H1 (cell line): ENCODE results near the gene NKAIN2. TPM values are rescaled to one million over a fixed set of nuclear protein-coding genes. Genes with fewer than 3 reads are reported as not detected.

Experiments used
- CTCF ChIA-PET: fragments of 300-600 bp; sonication (Branson Sonifier 250); formaldehyde crosslinking; loops from one replicate; lab custom pipeline; 2021; ENCODE audit not compliant: partially characterized antibody; lab: Charles Lee
- POLR2A ChIA-PET: fragments of 300-600 bp; sonication (Branson Sonifier 250); formaldehyde crosslinking; loops from one replicate; lab custom pipeline; 2021; ENCODE audit warnings: inconsistent platforms; ENCODE audit not compliant: partially characterized antibody; lab: Charles Lee
- DNase-seq, 2 experiments: peaks; one replicate each; pipeline versions ENCODE4 v3.0.0 to v3.0.0-alpha.2; 2010 to 2022; ENCODE audit warnings: low spot score in 2 of 2, low read depth in 1 of 2, mixed read lengths in 1 of 2
- FAIRE-seq: peaks from 2 replicates; lab custom pipeline; 2011; peaks lifted over from hg19 to GRCh38; lab: Jason Lieb, UNC
- H2AFZ ChIP-seq: 2 replicates; pipeline ENCODE4 v1.8.1; 2012; ENCODE audit warnings: low read length, inconsistent platforms
- H2AK5ac ChIP-seq: 2 replicates; pipeline ENCODE4 v1.6.1; 2013; ENCODE audit warnings: low read depth, low read length
- H2BK120ac ChIP-seq: replicated peaks from 2 replicates; pipeline ENCODE3; 2013; ENCODE audit warnings: low read depth, low read length, inconsistent platforms
- H2BK12ac ChIP-seq: 2 replicates; pipeline ENCODE4 v1.6.1; 2013; ENCODE audit warnings: low read depth, low read length
- H2BK15ac ChIP-seq: 2 replicates; pipeline ENCODE4 v1.6.1; 2013; ENCODE audit warnings: low read length
- H2BK20ac ChIP-seq: 2 replicates; pipeline ENCODE4 v1.6.1; 2013; ENCODE audit warnings: low read length
- H2BK5ac ChIP-seq: 2 replicates; pipeline ENCODE4 v1.6.1; 2013; ENCODE audit warnings: low read depth, low read length
- H3K14ac ChIP-seq: 2 replicates; pipeline ENCODE4 v1.6.1; 2013; ENCODE audit warnings: inconsistent platforms; ENCODE audit not compliant: insufficient read length
- H3K18ac ChIP-seq: 2 replicates; pipeline ENCODE4 v1.6.1; 2013; ENCODE audit warnings: low read length; ENCODE audit errors: extremely low read depth
- H3K23ac ChIP-seq: 2 replicates; pipeline ENCODE4 v1.6.1; 2013; ENCODE audit warnings: inconsistent platforms; ENCODE audit not compliant: insufficient read length
- H3K23me2 ChIP-seq: 2 replicates; pipeline ENCODE4 v1.6.1; 2013; ENCODE audit warnings: low read depth, low read length
- H3K27ac ChIP-seq: 2 replicates; pipeline ENCODE4 v1.6.1; 2011; ENCODE audit warnings: low read depth, low read length, inconsistent platforms
- H3K27me3 ChIP-seq, 4 experiments: replicated peaks in 1 of 4; 1 replicate in 1 of 4; 2 replicates in 3 of 4; pipeline versions ENCODE4 v1.6.1 to v1.8.1; 2011 to 2013; ENCODE audit warnings: low read length in 3 of 4, mild to moderate bottlenecking in 3 of 4, inconsistent platforms in 2 of 4, mixed read lengths in 2 of 4, moderate library complexity in 1 of 4; ENCODE audit not compliant: control insufficient read depth in 3 of 4, insufficient read depth in 3 of 4; ENCODE audit errors: extremely low read depth in 1 of 4
- H3K36me3 ChIP-seq, 4 experiments: 2 replicates each; pipeline versions ENCODE4 v1.6.1 to v1.8.1; 2011 to 2013; ENCODE audit warnings: mild to moderate bottlenecking in 4 of 4, low read length in 3 of 4, moderate library complexity in 2 of 4, control low read depth in 1 of 4, inconsistent platforms in 1 of 4; ENCODE audit not compliant: insufficient read depth in 4 of 4, control insufficient read depth in 2 of 4
- H3K4ac ChIP-seq: replicated peaks from 2 replicates; pipeline ENCODE3; 2013; ENCODE audit warnings: low read length, low read depth, mixed read lengths, inconsistent platforms; ENCODE audit not compliant: insufficient read length
- H3K4me1 ChIP-seq, 4 experiments: replicated peaks in 1 of 4; 1 replicate in 1 of 4; 2 replicates in 3 of 4; pipeline versions ENCODE4 v1.6.1 to v1.8.1; 2011 to 2013; ENCODE audit warnings: low read length in 3 of 4, inconsistent platforms in 2 of 4, mixed read lengths in 1 of 4; ENCODE audit not compliant: insufficient read depth in 4 of 4, control insufficient read depth in 3 of 4
- H3K4me2 ChIP-seq, 2 experiments: 2 replicates each; pipeline versions ENCODE4 v1.6.1 to v1.8.1; 2011 to 2013; ENCODE audit warnings: low read depth in 2 of 2, low read length in 2 of 2, control low read depth in 1 of 2, inconsistent platforms in 1 of 2, mild to moderate bottlenecking in 1 of 2; ENCODE audit not compliant: insufficient read depth in 1 of 2
- H3K4me3 ChIP-seq, 4 experiments: fragments of 200-600, 300-600 bp in 1 of 4; sonication (generic), shearing (Covaris generic), sonication (Bioruptor Twin) in 1 of 4; 2 replicates each; pipeline versions ENCODE4 v1.5.1 to v1.8.1; 2011 to 2016; ENCODE audit warnings: low read length in 4 of 4, low read depth in 3 of 4, control low read depth in 2 of 4, inconsistent platforms in 2 of 4, mild to moderate bottlenecking in 2 of 4, mixed read lengths in 1 of 4, moderate library complexity in 1 of 4; ENCODE audit not compliant: insufficient read depth in 2 of 4; ENCODE audit errors: extremely low read depth in 1 of 4
- H3K56ac ChIP-seq: replicated peaks from 2 replicates; pipeline ENCODE3; 2013; ENCODE audit warnings: low read depth, mild to moderate bottlenecking, mixed read lengths, low read length, inconsistent platforms; ENCODE audit not compliant: insufficient read length
- H3K79me1 ChIP-seq: 2 replicates; pipeline ENCODE4 v1.6.1; 2013; ENCODE audit warnings: low read depth, low read length, control low read depth
- H3K79me2 ChIP-seq, 2 experiments: 2 replicates each; pipeline versions ENCODE4 v1.6.1 to v1.8.1; 2012 to 2013; ENCODE audit warnings: low read length in 2 of 2, mild to moderate bottlenecking in 2 of 2, inconsistent platforms in 1 of 2; ENCODE audit not compliant: insufficient read depth in 2 of 2, control insufficient read depth in 1 of 2
- H3K9ac ChIP-seq, 4 experiments: replicated peaks in 1 of 4; 1 replicate in 1 of 4; 2 replicates in 3 of 4; pipeline versions ENCODE4 v1.6.1 to v1.8.1; 2011 to 2013; ENCODE audit warnings: low read depth in 3 of 4, low read length in 3 of 4, control low read depth in 2 of 4, mild to moderate bottlenecking in 2 of 4, moderate library complexity in 2 of 4, inconsistent platforms in 1 of 4; ENCODE audit errors: extremely low read depth in 1 of 4
- H3K9me3 ChIP-seq, 2 experiments: 2 replicates each; pipeline versions ENCODE4 v1.6.1 to v1.8.1; 2012 to 2013; ENCODE audit warnings: mild to moderate bottlenecking in 2 of 2, moderate library complexity in 2 of 2, control low read depth in 1 of 2, inconsistent platforms in 1 of 2, low read depth in 1 of 2, low read length in 1 of 2, mixed read lengths in 1 of 2; ENCODE audit not compliant: insufficient read depth in 2 of 2
- H4K20me1 ChIP-seq, 2 experiments: replicated peaks in 1 of 2; 2 replicates each; pipeline versions ENCODE3 to v1.8.1; 2011 to 2013; ENCODE audit warnings: inconsistent platforms in 2 of 2, low read length in 2 of 2, mild to moderate bottlenecking in 1 of 2; ENCODE audit not compliant: insufficient read depth in 2 of 2, control insufficient read depth in 1 of 2
- H4K5ac ChIP-seq: 2 replicates; pipeline ENCODE4 v1.6.1; 2013; ENCODE audit warnings: low read length, low read depth, mixed read lengths, inconsistent platforms; ENCODE audit not compliant: insufficient read length
- H4K8ac ChIP-seq: 2 replicates; pipeline ENCODE4 v1.8.0; 2013; ENCODE audit warnings: mild to moderate bottlenecking, moderate library complexity, low read length, inconsistent platforms; ENCODE audit not compliant: insufficient read depth; ENCODE audit errors: extremely low read depth
- H4K91ac ChIP-seq: replicated peaks from 2 replicates; pipeline ENCODE3; 2013; ENCODE audit warnings: low read length, mixed read lengths, inconsistent platforms; ENCODE audit not compliant: insufficient read length
- BCL11A ChIP-seq, 2 experiments: IDR thresholded peaks; one replicate each; pipeline ENCODE4 v1.6.1; 2011; ENCODE audit warnings: low read depth in 2 of 2, low read length in 2 of 2, mild to moderate bottlenecking in 2 of 2
- CHD1 ChIP-seq: IDR thresholded peaks from 2 replicates; pipeline ENCODE4 v1.6.1; 2012; ENCODE audit warnings: low read depth, low read length, improper control_type of control experiment
- EGR1 ChIP-seq: IDR thresholded peaks from 2 replicates; pipeline ENCODE4 v1.6.1; 2011; ENCODE audit warnings: low read depth, low read length, borderline replicate concordance
- SIX5 ChIP-seq: IDR thresholded peaks from 2 replicates; pipeline ENCODE4 v1.6.1; 2011; ENCODE audit warnings: mild to moderate bottlenecking, low read depth, low read length
- TAF1 ChIP-seq: IDR thresholded peaks from 2 replicates; pipeline ENCODE4 v1.6.1; 2011; ENCODE audit warnings: mild to moderate bottlenecking, low read depth, low read length
- ZNF274 ChIP-seq: IDR thresholded peaks from 2 replicates; pipeline ENCODE4 v1.7.0; 2012; ENCODE audit warnings: low read length, borderline replicate concordance; ENCODE audit errors: extremely low read depth
- WGBS, 2 experiments: shearing (Covaris generic) in 1 of 2; methylation state at CpG; one replicate each; pipeline versions ENCODE4 v1.1.6 to v1.1.7; 2013 to 2015; ENCODE audit warnings: low lambda C conversion rate in 2 of 2, mixed read lengths in 2 of 2, inconsistent platforms in 1 of 2, low coverage in 1 of 2, missing lambda C conversion rate in 1 of 2; ENCODE audit not compliant: insufficient replicate concordance in 2 of 2, insufficient coverage in 1 of 2, insufficient read length in 1 of 2; ENCODE audit errors: extremely low coverage in 1 of 2, missing lambda C conversion rate in 1 of 2; 5-methylcytosine and 5-hydroxymethylcytosine counted together
- polyA plus RNA-seq, 7 experiments: library from polyadenylated mRNA; depleted of rRNA in 3 of 7; stranded (reverse) in 5 of 7; unstranded in 2 of 7; fragments of >200 nt in 5 of 7; fragments of 200-250 nt in 2 of 7; gene quantifications; 1 replicate in 5 of 7; 2 replicates in 1 of 7; 4 replicates in 1 of 7; pipeline versions ENCODE4 v1.2.1 to v1.2.3, GENCODE V29; 2011 to 2013; ENCODE audit warnings: missing spikeins in 2 of 7, mixed read lengths in 2 of 7
- total RNA-seq: library from RNA; stranded (reverse); fragmentation: NEBNext Ultra II Directional; extraction: Animal tissue kit (Norgen Biotek cat#: 25700); gene quantifications from 2 replicates; pipeline ENCODE4 v1.2.1, GENCODE V29; 2021

NKAIN2 gene
- total and polyA plus RNA-seq, 2 of the 8 experiments (the other 6 are each of a cell fraction or from before 2014, with no cell fraction given), result 0.20 to 0.34 TPM

- Histone ChIP-seq H2AFZ (no peak overlapping the region), H3K79me2 (no peaks in the 10 kb centered on the region), H4K91ac (no peak overlapping the region), H4K5ac (no peak overlapping the region), H2BK20ac (no peak overlapping the region), H3K36me3 (no peaks in the 10 kb centered on the region), H3K27me3 (no peaks in the 10 kb centered on the region), H3K23ac (no peak overlapping the region), H2BK15ac (no peak overlapping the region), H3K14ac (no peak overlapping the region), H3K27ac (no peak overlapping the region), H3K4me3 (no peak overlapping the region), H2AK5ac (no peak overlapping the region), H3K79me1 (no peaks in the 10 kb centered on the region), H3K9ac (no peak overlapping the region), H3K4me2 (no peak overlapping the region), H3K18ac (no peak overlapping the region), H4K8ac (no peak overlapping the region), H2BK120ac (no peak overlapping the region), H3K9me3 (no peaks in the 10 kb centered on the region), H2BK5ac (no peak overlapping the region), H2BK12ac (no peak overlapping the region), H3K4ac (no peak overlapping the region), H3K4me1 (no peaks in the 10 kb centered on the region), H3K23me2 (no peaks in the 10 kb centered on the region), H4K20me1 (no peaks in the 10 kb centered on the region), H3K56ac (no peak overlapping the region)
- ChIA-PET CTCF (no interaction called here), POLR2A (no interaction called here)
- WGBS, 2 experiments, result 96% methylated on average over 4 of the region's 4 CpGs; no CpG with 5 or more reads in 1 of the 2 experiments
- TF ChIP-seq BCL11A (IDR thresholded peaks at IDR 0.05; ENCODE audit: low read depth in 2 of 2, low read length in 2 of 2) (no peak), ZNF274 (no peak), TAF1 (no peak), EGR1 (no peak), SIX5 (no peak), CHD1 (no peak)
- DNase-seq (no peak), FAIRE-seq (no peak)
These were observed 718.7 kb downstream of the NKAIN2 start for GRCh38 chr6:124522335-124522734.
